Measurements from ENCODE around the gene FAM89B.
"Not testable (repeated sequence)": the region's sequence is repeated elsewhere in the genome, so short reads cannot be mapped to it uniquely, and the experiment has no call there.

FAM89B gene

DNA sequence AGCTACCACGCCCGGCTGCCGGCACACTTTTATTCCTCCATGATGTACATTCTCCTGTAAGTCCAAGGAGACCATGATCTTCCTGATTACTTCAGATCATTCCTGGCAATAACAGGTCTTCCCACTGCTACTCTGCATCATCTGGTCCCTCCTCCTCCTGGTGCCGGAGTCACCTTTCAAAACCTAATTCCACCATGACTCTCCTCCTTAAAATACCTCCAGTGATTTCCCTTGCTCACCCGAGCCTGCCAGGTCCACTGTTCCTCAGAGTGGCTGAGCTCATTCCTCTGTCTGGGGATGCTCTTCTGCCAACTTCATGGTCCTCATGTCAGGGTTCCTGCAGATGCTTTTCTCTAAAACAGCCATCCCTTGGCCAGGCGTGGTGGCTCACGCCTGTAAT lies 10.3 kb upstream of the FAM89B start:
- H3K4me1 ChIP-seq (ENCODE audit: low read depth, poor library complexity, severe bottlenecking), result peaks cover 30% of the 10 kb centered on the region

DNA sequence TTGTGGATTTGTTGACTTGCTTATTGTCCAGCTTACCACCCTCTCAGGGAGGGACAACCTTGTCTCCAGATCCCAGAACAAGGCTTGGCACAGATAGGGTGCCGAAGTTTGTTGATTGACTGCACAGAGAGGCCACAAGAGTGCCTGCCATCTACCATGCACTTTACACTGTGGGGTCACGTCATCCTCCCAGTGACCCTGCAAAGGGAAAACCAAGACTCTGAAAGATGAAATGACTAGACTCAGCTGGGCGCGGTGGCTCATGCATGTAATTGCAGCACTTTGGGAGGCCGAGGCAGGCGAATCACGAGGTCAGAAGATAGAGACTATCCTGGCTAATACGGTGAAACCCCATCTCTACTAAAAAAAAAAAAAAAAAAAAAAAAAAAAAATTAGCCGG lies 9.6 kb upstream of the FAM89B start:
- TF ChIP-seq, protein P1, sequence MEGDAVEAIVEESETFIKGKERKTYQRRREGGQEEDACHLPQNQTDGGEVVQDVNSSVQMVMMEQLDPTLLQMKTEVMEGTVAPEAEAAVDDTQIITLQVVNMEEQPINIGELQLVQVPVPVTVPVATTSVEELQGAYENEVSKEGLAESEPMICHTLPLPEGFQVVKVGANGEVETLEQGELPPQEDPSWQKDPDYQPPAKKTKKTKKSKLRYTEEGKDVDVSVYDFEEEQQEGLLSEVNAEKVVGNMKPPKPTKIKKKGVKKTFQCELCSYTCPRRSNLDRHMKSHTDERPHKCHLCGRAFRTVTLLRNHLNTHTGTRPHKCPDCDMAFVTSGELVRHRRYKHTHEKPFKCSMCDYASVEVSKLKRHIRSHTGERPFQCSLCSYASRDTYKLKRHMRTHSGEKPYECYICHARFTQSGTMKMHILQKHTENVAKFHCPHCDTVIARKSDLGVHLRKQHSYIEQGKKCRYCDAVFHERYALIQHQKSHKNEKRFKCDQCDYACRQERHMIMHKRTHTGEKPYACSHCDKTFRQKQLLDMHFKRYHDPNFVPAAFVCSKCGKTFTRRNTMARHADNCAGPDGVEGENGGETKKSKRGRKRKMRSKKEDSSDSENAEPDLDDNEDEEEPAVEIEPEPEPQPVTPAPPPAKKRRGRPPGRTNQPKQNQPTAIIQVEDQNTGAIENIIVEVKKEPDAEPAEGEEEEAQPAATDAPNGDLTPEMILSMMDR (conservative IDR thresholded peaks at IDR 0.05; ENCODE audit: low read depth, low read length), result no peak
- Histone ChIP-seq H2AFZ (ENCODE audit: low read depth) (no peak overlapping the region), H3K9ac (no peak overlapping the region), H3K4me1 (ENCODE audit: low read depth, poor library complexity, severe bottlenecking) (peaks cover 33% of the 10 kb centered on the region), H3K79me2 (ENCODE audit: insufficient read depth, low read depth) (peaks cover 13% of the 10 kb centered on the region), H3K27ac (no peak overlapping the region), H4K20me1 (ENCODE audit: insufficient read depth) (no peaks in the 10 kb centered on the region), H3K4me3 (IDR thresholded peaks at IDR 0.05; ENCODE audit: insufficient read depth, low read depth, low read length) (no peak overlapping the region), H3K4me2 (no peak overlapping the region), H3K36me3 (ENCODE audit: insufficient read depth) (no peaks in the 10 kb centered on the region), H3K27me3 (ENCODE audit: insufficient read depth, low read depth) (no peaks in the 10 kb centered on the region)

More for the DNA sequence above, 10.3 kb upstream of the FAM89B start:
- no peaks in the 10 kb centered on the region for H4K20me1 ChIP-seq (ENCODE audit: insufficient read depth)
- H3K36me3 ChIP-seq (ENCODE audit: insufficient read depth), result no peaks in the 10 kb centered on the region
- TF ChIP-seq, protein P1 (conservative IDR thresholded peaks at IDR 0.05; ENCODE audit: low read depth, low read length), result no peak
- no peak overlapping the region for H3K4me2 ChIP-seq
- peaks cover 7% of the 10 kb centered on the region; the same call in 1 of the 2 replicates for H3K79me2 ChIP-seq (ENCODE audit: insufficient read depth, low read depth)
- no peaks in the 10 kb centered on the region for H3K27me3 ChIP-seq (ENCODE audit: insufficient read depth, low read depth)
- no peak overlapping the region for H2AFZ ChIP-seq (ENCODE audit: low read depth)
- H3K27ac ChIP-seq, result no peak overlapping the region
- H3K4me3 ChIP-seq (IDR thresholded peaks at IDR 0.05; ENCODE audit: insufficient read depth, low read depth, low read length), result no peak overlapping the region
- no peak overlapping the region for H3K9ac ChIP-seq

DNA sequence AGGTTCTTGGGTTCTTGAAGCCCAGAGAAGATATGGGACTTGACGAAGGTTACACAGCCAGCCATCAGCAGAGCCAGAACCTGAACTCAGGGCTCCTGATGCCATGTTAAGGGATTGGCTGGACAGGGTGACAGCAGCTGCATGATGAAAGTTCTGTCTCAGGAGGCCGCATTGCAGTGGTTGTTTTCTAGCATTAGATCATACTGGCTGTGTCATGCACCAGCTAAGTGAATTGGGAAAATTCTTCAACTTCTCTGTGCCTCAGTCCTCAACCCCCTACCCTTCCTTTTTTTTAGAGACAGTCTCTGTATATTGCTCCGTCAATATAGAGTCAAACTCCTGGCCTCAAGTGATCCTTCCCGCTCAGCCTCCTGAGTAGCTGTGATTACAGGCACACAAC lies 8.7 kb upstream of the FAM89B start:
- H3K4me2 ChIP-seq, result no peak overlapping the region
- H3K27ac ChIP-seq, result no peak overlapping the region
- H3K4me1 ChIP-seq (ENCODE audit: low read depth, poor library complexity, severe bottlenecking), result peaks cover 40% of the 10 kb centered on the region
- no peaks in the 10 kb centered on the region for H3K36me3 ChIP-seq (ENCODE audit: insufficient read depth)
- no peak overlapping the region for H2AFZ ChIP-seq (ENCODE audit: low read depth)
- peaks cover 22% of the 10 kb centered on the region for H3K79me2 ChIP-seq (ENCODE audit: insufficient read depth, low read depth)
- TF ChIP-seq, protein P1 (conservative IDR thresholded peaks at IDR 0.05; ENCODE audit: low read depth, low read length), result no peak
- no peaks in the 10 kb centered on the region for H4K20me1 ChIP-seq (ENCODE audit: insufficient read depth)
- H3K9ac ChIP-seq, result no peak overlapping the region
- no peak overlapping the region for H3K4me3 ChIP-seq (IDR thresholded peaks at IDR 0.05; ENCODE audit: insufficient read depth, low read depth, low read length)
- no peaks in the 10 kb centered on the region for H3K27me3 ChIP-seq (ENCODE audit: insufficient read depth, low read depth)

DNA sequence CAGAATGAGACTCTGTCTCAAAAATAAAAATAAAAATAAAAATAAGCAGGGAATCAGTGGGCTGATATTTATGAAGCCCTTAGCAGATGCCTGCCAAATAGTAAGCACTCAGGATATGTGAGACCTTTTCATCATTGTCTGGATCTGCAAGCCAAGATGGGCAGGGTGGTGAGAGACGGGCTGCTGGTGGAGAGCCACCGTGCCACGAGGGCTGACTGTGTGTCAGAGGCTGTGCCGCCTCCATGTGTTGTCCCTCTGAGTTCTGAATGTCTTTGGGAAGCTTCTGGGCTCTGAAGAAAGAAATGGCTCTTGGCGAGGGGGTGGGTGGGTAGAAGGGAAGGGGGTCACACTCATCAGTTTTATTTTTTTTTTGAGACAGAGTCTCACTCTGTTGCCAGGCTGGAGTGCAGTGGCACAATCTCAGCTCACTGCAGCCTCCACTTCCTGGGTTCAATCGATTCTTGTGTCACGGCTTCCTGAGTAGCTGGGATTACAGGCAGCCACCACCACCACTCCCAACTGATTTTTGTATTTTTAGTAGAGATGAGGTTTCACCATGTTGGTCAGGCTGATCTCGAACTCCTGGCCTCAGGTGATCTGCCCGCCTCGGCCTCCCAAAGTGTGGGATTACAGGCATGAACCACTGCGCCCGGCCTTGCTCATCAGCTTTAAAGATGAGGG lies 7.3 kb upstream of the FAM89B start:
- H3K9ac ChIP-seq; H3K27ac ChIP-seq; H3K27me3 ChIP-seq (ENCODE audit: insufficient read depth, low read depth): not testable (repeated sequence)

More for the DNA sequence above, 7.3 kb upstream of the FAM89B start:
- H4K20me1 ChIP-seq (ENCODE audit: insufficient read depth); H3K4me2 ChIP-seq; H3K4me3 ChIP-seq (IDR thresholded peaks at IDR 0.05; ENCODE audit: insufficient read depth, low read depth, low read length); H3K36me3 ChIP-seq (ENCODE audit: insufficient read depth); H2AFZ ChIP-seq (ENCODE audit: low read depth): not testable (repeated sequence)
- Histone ChIP-seq H3K4me1 (ENCODE audit: low read depth, poor library complexity, severe bottlenecking) (peaks cover 32% of the 10 kb centered on the region), H3K79me2 (ENCODE audit: insufficient read depth, low read depth) (peaks cover 28% of the 10 kb centered on the region)

Data from KMS-11 (cell line).